Measurements from ENCODE around the gene SYDE2.
A peak's percentile ranks its signal among the peaks of the same experiment; 100 is the strongest.

Gene SYDE2

DNA sequence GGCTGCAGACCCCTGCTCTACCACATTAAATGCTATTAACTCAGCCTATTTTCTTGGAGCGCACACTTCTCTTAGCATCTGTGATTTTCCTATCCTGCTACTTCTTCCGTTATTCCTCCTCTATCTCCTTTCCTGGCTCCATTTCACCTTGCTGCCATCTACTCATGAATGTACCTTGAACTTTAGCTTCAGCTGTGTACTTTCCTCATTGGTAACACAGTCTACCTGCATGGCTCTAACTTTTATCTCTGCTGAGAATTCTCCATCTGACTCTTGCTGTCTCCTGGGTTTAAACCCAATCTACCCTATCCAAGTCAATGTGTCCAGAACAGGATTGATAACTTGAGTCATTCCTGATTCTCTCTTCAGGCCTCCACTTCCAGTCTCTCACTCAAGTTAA lies 84.9 kb downstream of the SYDE2 start:
- DNase-seq (ENCODE audit: low read depth), result no peak
- no peak for TF ChIP-seq CTCF (IDR thresholded peaks at IDR 0.05; ENCODE audit: control insufficient read depth, insufficient read depth, low read depth, low read length, missing control alignments)
- H3K4me3 ChIP-seq (ENCODE audit: control insufficient read depth, low read depth, low read length), result no peak overlapping the region

GRCh38 chr1:85111695-85112094 lies 89.1 kb downstream of the SYDE2 start:
- TF ChIP-seq CTCF (IDR thresholded peaks at IDR 0.05; ENCODE audit: control insufficient read depth, insufficient read depth, low read depth, low read length, missing control alignments), result no peak
- no peak for DNase-seq (ENCODE audit: low read depth)
- no peak overlapping the region for H3K4me3 ChIP-seq (ENCODE audit: control insufficient read depth, low read depth, low read length)

- H3K4me3 ChIP-seq (ENCODE audit: control insufficient read depth, low read depth, low read length), result no peak overlapping the region
- peak; percentile 46 for DNase-seq (ENCODE audit: low read depth)
- peak; percentile 95 for TF ChIP-seq CTCF (IDR thresholded peaks at IDR 0.05; ENCODE audit: control insufficient read depth, insufficient read depth, low read depth, low read length, missing control alignments)
Observed at GRCh38 chr1:85109475-85109874, 91.3 kb downstream of the SYDE2 start.
